Astrocyte (in vitro differentiated cells and primary cell): ENCODE measurements around the gene AKT3. TPM values are rescaled to one million over a fixed set of nuclear protein-coding genes. Genes with fewer than 3 reads are reported as not detected.

Experiments
- DNase-seq: peaks from one replicate; pipeline ENCODE4 v3.0.0-alpha.2; 2010; ENCODE audit warnings: low read depth
- FAIRE-seq: peaks from 2 replicates; lab custom pipeline; 2011; peaks lifted over from hg19 to GRCh38; lab: Jason Lieb, UNC
- H2AFZ ChIP-seq: 2 replicates; pipeline ENCODE4 v1.6.0; 2012; ENCODE audit warnings: low read depth, low read length, inconsistent platforms
- H3K27ac ChIP-seq: 2 replicates; pipeline ENCODE4 v1.5.1; 2011; ENCODE audit warnings: low read depth, low read length, inconsistent platforms
- H3K27me3 ChIP-seq: 2 replicates; pipeline ENCODE4 v1.6.0; 2011; ENCODE audit warnings: low read length, inconsistent platforms; ENCODE audit not compliant: insufficient read depth
- H3K36me3 ChIP-seq: 2 replicates; pipeline ENCODE4 v1.5.1; 2011; ENCODE audit warnings: low read length, inconsistent platforms; ENCODE audit not compliant: insufficient read depth
- H3K4me1 ChIP-seq: 2 replicates; pipeline ENCODE4 v1.5.1; 2011; ENCODE audit warnings: low read length, inconsistent platforms; ENCODE audit not compliant: insufficient read depth
- H3K4me2 ChIP-seq: 2 replicates; pipeline ENCODE4 v1.6.0; 2012; ENCODE audit warnings: low read length, inconsistent platforms
- H3K4me3 ChIP-seq: 2 replicates; pipeline ENCODE4 v1.5.1; 2011; ENCODE audit warnings: low read depth, mild to moderate bottlenecking, low read length, inconsistent platforms; ENCODE audit not compliant: insufficient read depth
- H3K79me2 ChIP-seq: 2 replicates; pipeline ENCODE4 v1.6.0; 2012; ENCODE audit warnings: mild to moderate bottlenecking, low read length, inconsistent platforms; ENCODE audit not compliant: insufficient read depth
- H3K9ac ChIP-seq: 2 replicates; pipeline ENCODE4 v1.6.0; 2012; ENCODE audit warnings: mild to moderate bottlenecking, low read length, inconsistent platforms
- H3K9me3 ChIP-seq: 2 replicates; pipeline ENCODE4 v1.5.1; 2012; ENCODE audit warnings: low read depth, mild to moderate bottlenecking, low read length, inconsistent platforms; ENCODE audit not compliant: insufficient read depth
- H4K20me1 ChIP-seq: 2 replicates; pipeline ENCODE4 v1.6.0; 2012; ENCODE audit warnings: low read length, inconsistent platforms; ENCODE audit not compliant: insufficient read depth
- H3K27ac Mint-ChIP-seq: one replicate; pipeline ENCODE4 v1.8.0; 2021; ENCODE audit warnings: mild to moderate bottlenecking, mixed read lengths; ENCODE audit not compliant: unreplicated experiment
- H3K27me3 Mint-ChIP-seq: one replicate; pipeline ENCODE4 v1.8.0; 2021; ENCODE audit warnings: low read depth, mixed read lengths; ENCODE audit not compliant: unreplicated experiment
- H3K36me3 Mint-ChIP-seq: one replicate; pipeline ENCODE4 v1.8.0; 2021; ENCODE audit warnings: low read depth, mixed read lengths; ENCODE audit not compliant: unreplicated experiment
- H3K4me1 Mint-ChIP-seq: one replicate; pipeline ENCODE4 v1.8.0; 2021; ENCODE audit warnings: low read depth, mixed read lengths; ENCODE audit not compliant: unreplicated experiment
- H3K4me3 Mint-ChIP-seq: one replicate; pipeline ENCODE4 v1.8.0; 2021; ENCODE audit warnings: mild to moderate bottlenecking, moderate library complexity, mixed read lengths; ENCODE audit not compliant: unreplicated experiment
- H3K9me3 Mint-ChIP-seq: one replicate; pipeline ENCODE4 v1.8.0; 2021; ENCODE audit warnings: mild to moderate bottlenecking, mixed read lengths; ENCODE audit not compliant: unreplicated experiment
- EZH2 ChIP-seq: IDR thresholded peaks from 2 replicates; pipeline ENCODE4 v1.6.1; 2012; ENCODE audit warnings: mild to moderate bottlenecking, low read length, inconsistent platforms; ENCODE audit not compliant: insufficient read depth
- total RNA-seq: library from RNA; stranded (reverse); gene quantifications from 2 replicates; pipeline ENCODE4 v1.2.1, GENCODE V29; 2021
- TF ChIP-seq, protein P1 (sequence below): IDR thresholded peaks from 2 replicates; pipeline ENCODE4 v1.5.1; 2011; ENCODE audit warnings: low read depth, mild to moderate bottlenecking, inconsistent platforms, low read length, moderate library complexity; ENCODE audit not compliant: insufficient read depth

AKT3 gene
- total RNA-seq, 1 donor from 2014 or later, result 64.5 TPM

- TF ChIP-seq, protein P1, sequence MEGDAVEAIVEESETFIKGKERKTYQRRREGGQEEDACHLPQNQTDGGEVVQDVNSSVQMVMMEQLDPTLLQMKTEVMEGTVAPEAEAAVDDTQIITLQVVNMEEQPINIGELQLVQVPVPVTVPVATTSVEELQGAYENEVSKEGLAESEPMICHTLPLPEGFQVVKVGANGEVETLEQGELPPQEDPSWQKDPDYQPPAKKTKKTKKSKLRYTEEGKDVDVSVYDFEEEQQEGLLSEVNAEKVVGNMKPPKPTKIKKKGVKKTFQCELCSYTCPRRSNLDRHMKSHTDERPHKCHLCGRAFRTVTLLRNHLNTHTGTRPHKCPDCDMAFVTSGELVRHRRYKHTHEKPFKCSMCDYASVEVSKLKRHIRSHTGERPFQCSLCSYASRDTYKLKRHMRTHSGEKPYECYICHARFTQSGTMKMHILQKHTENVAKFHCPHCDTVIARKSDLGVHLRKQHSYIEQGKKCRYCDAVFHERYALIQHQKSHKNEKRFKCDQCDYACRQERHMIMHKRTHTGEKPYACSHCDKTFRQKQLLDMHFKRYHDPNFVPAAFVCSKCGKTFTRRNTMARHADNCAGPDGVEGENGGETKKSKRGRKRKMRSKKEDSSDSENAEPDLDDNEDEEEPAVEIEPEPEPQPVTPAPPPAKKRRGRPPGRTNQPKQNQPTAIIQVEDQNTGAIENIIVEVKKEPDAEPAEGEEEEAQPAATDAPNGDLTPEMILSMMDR, result no peak
- no peak for TF ChIP-seq EZH2
- no peak for FAIRE-seq
Observed at GRCh38 chr1:243892456-243892855, 42.4 kb upstream of the AKT3 start.

DNA sequence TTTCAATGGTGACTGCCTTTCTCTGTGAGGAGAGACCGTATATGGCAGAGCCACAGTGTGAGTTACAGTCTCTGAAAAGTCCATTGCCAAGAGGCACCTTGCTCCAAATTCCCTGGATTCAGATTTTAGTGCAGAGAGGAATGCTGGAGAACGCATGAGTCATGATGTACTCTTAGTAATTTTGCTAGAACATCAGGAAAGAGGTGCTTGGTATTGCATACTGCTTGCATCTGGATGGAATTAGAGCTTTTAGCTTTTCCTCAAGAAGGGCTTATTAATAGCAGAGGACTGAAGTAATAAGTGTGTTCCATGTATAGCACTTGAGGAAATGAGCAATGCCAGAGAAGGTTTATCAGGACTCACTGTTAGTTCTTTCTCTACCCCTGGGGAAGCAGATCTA lies 40.5 kb upstream of the AKT3 start:
- Histone ChIP-seq H4K20me1 (no peaks in the 10 kb centered on the region), H3K9me3 (no peaks in the 10 kb centered on the region), H3K36me3 (no peaks in the 10 kb centered on the region), H3K4me2 (peak overlapping the region; percentile 3), H3K79me2 (no peaks in the 10 kb centered on the region), H3K27me3 (peaks cover 3% of the 10 kb centered on the region), H3K27ac (no peak overlapping the region), H3K4me1 (no peaks in the 10 kb centered on the region), H3K9ac (no peak overlapping the region), H2AFZ (no peak overlapping the region), H3K4me3 (no peak overlapping the region)
- peak overlapping the region; percentile 77 for H3K27ac Mint-ChIP-seq
- FAIRE-seq (peak; percentile 93), DNase-seq (peak; percentile 72)
- H3K36me3 Mint-ChIP-seq, result no peaks in the 10 kb centered on the region
- H3K4me3 Mint-ChIP-seq, result no peak overlapping the region
- TF ChIP-seq, protein P1, result no peak
- TF ChIP-seq EZH2, result no peak
- H3K9me3 Mint-ChIP-seq, result no peaks in the 10 kb centered on the region
- H3K27me3 Mint-ChIP-seq, result peaks cover 2% of the 10 kb centered on the region
- peaks cover 10% of the 10 kb centered on the region for H3K4me1 Mint-ChIP-seq

More at GRCh38 chr1:243892456-243892855, 42.4 kb upstream of the AKT3 start:
- H3K9me3 ChIP-seq, result no peaks in the 10 kb centered on the region
- H3K27ac ChIP-seq, result no peak overlapping the region
- no peak overlapping the region for H3K4me2 ChIP-seq
- no peaks in the 10 kb centered on the region for H3K79me2 ChIP-seq
- Mint-ChIP-seq H3K27ac (no peak overlapping the region), H3K27me3 (peaks cover 4% of the 10 kb centered on the region), H3K36me3 (no peaks in the 10 kb centered on the region), H3K9me3 (no peaks in the 10 kb centered on the region), H3K4me1 (peaks cover 10% of the 10 kb centered on the region), H3K4me3 (no peak overlapping the region)
- no peaks in the 10 kb centered on the region for H3K36me3 ChIP-seq
- H2AFZ ChIP-seq, result no peak overlapping the region
- no peak for DNase-seq
- no peak overlapping the region for H3K4me3 ChIP-seq
- H4K20me1 ChIP-seq, result no peaks in the 10 kb centered on the region
- peaks cover 3% of the 10 kb centered on the region for H3K27me3 ChIP-seq
- no peak overlapping the region for H3K9ac ChIP-seq
- H3K4me1 ChIP-seq, result no peaks in the 10 kb centered on the region

GRCh38 chr1:243885806-243886205 lies 35.8 kb upstream of the AKT3 start:
- no peak for FAIRE-seq
- no peaks in the 10 kb centered on the region for H3K27me3 Mint-ChIP-seq
- no peak overlapping the region for H3K4me2 ChIP-seq

More at GRCh38 chr1:243885806-243886205, 35.8 kb upstream of the AKT3 start:
- Mint-ChIP-seq H3K9me3 (no peaks in the 10 kb centered on the region), H3K4me3 (no peak overlapping the region), H3K4me1 (peaks cover 14% of the 10 kb centered on the region), H3K36me3 (no peaks in the 10 kb centered on the region), H3K27ac (no peak overlapping the region)
- no peak for DNase-seq
- no peak overlapping the region for H2AFZ ChIP-seq
- peaks cover 3% of the 10 kb centered on the region for H3K27me3 ChIP-seq
- no peaks in the 10 kb centered on the region for H4K20me1 ChIP-seq
- H3K4me1 ChIP-seq, result peaks cover 10% of the 10 kb centered on the region
- TF ChIP-seq, protein P1, result no peak
- TF ChIP-seq EZH2, result no peak
- no peak overlapping the region for H3K9ac ChIP-seq
- no peaks in the 10 kb centered on the region for H3K9me3 ChIP-seq
- H3K79me2 ChIP-seq, result no peaks in the 10 kb centered on the region
- H3K4me3 ChIP-seq, result no peak overlapping the region
- H3K27ac ChIP-seq, result no peak overlapping the region
- no peaks in the 10 kb centered on the region for H3K36me3 ChIP-seq
